IMR-90 (cell line): Measurements from ENCODE around the gene CYP2B6. TPM values are rescaled to one million over a fixed set of nuclear protein-coding genes. Genes with fewer than 3 reads are reported as not detected.

Experiments used
- ATAC-seq: fragments of 200-7000 bp; cut with Tn5 transposase; 2 replicates; pipeline ENCODE4 v1.9.1; 2020; ENCODE audit warnings: low read depth, mild to moderate bottlenecking, moderate library complexity
- BruUV-seq: library from RNA; stranded (reverse); fragments of 400-500 nt; replicated peaks from 2 replicates; lab custom pipeline; 2021; lab: Mats Ljungman, UMichigan
- CTCF ChIA-PET: fragments of 300-600 bp; formaldehyde crosslinking; extraction: SDS; loops from one replicate; lab custom pipeline; 2021; ENCODE audit warnings: antibody characterized with exemption; lab: Yijun Ruan, JAX
- POLR2A ChIA-PET: fragments of 300-600 bp; sonication (Branson Sonifier 250); formaldehyde crosslinking; loops from one replicate; lab custom pipeline; 2022; ENCODE audit warnings: antibody characterized with exemption; ENCODE audit not compliant: unreplicated experiment; lab: Charles Lee
- DNase-seq: peaks from one replicate; pipeline ENCODE4 v3.0.0; 2013
- H2AFZ ChIP-seq: replicated peaks from 2 replicates; pipeline ENCODE3; 2013; ENCODE audit warnings: low read length, mild to moderate bottlenecking; ENCODE audit not compliant: poor library complexity
- H2AK5ac ChIP-seq: 2 replicates; pipeline ENCODE4 v1.6.1; 2013; ENCODE audit warnings: low read depth, low read length, inconsistent platforms
- H2AK9ac ChIP-seq: replicated peaks from 2 replicates; pipeline ENCODE3; 2013; ENCODE audit warnings: mild to moderate bottlenecking, low read depth, low read length, moderate library complexity; ENCODE audit not compliant: poor library complexity
- H2BK120ac ChIP-seq: 2 replicates; pipeline ENCODE4 v1.6.1; 2013; ENCODE audit warnings: low read depth, low read length, inconsistent platforms
- H2BK15ac ChIP-seq: 3 replicates; pipeline ENCODE4 v1.6.1; 2013; ENCODE audit warnings: low read depth, low read length, inconsistent platforms
- H2BK20ac ChIP-seq: 2 replicates; pipeline ENCODE4 v1.6.1; 2013; ENCODE audit warnings: low read depth, mild to moderate bottlenecking, inconsistent platforms, low read length, moderate library complexity
- H2BK5ac ChIP-seq: 2 replicates; pipeline ENCODE4 v1.6.1; 2013; ENCODE audit warnings: mild to moderate bottlenecking, low read depth, low read length, inconsistent platforms; ENCODE audit not compliant: poor library complexity, severe bottlenecking
- H3K14ac ChIP-seq: replicated peaks from 2 replicates; pipeline ENCODE4 v1.6.1; 2013; ENCODE audit warnings: low read depth, low read length, inconsistent platforms
- H3K18ac ChIP-seq: 2 replicates; pipeline ENCODE4 v1.6.1; 2013; ENCODE audit warnings: low read depth, low read length, control low read depth
- H3K23ac ChIP-seq: 2 replicates; pipeline ENCODE4 v1.6.1; 2013; ENCODE audit warnings: low read depth, low read length, inconsistent platforms
- H3K27ac ChIP-seq: 2 replicates; pipeline ENCODE4 v1.5.1; 2013; ENCODE audit warnings: mild to moderate bottlenecking, control low read depth, low read length; ENCODE audit not compliant: insufficient read depth
- H3K27me3 ChIP-seq: 2 replicates; pipeline ENCODE4 v1.6.1; 2013; ENCODE audit warnings: low read length; ENCODE audit not compliant: control insufficient read depth, insufficient read depth
- H3K36me3 ChIP-seq: 2 replicates; pipeline ENCODE4 v1.6.1; 2013; ENCODE audit warnings: low read length, mixed read lengths; ENCODE audit not compliant: control insufficient read depth, insufficient read depth
- H3K4ac ChIP-seq: 2 replicates; pipeline ENCODE4 v1.6.1; 2013; ENCODE audit warnings: low read depth, low read length, inconsistent platforms
- H3K4me1 ChIP-seq: 2 replicates; pipeline ENCODE4 v1.6.1; 2013; ENCODE audit warnings: low read length, mixed read lengths; ENCODE audit not compliant: control insufficient read depth, insufficient read depth
- H3K4me2 ChIP-seq: 2 replicates; pipeline ENCODE4 v1.6.1; 2013; ENCODE audit warnings: low read depth, mild to moderate bottlenecking, control low read depth, low read length, moderate library complexity
- H3K4me3 ChIP-seq: 2 replicates; pipeline ENCODE4 v1.5.1; 2013; ENCODE audit warnings: low read depth, mild to moderate bottlenecking, control low read depth, low read length, moderate library complexity; ENCODE audit not compliant: insufficient read depth
- H3K56ac ChIP-seq: 2 replicates; pipeline ENCODE4 v1.6.1; 2013; ENCODE audit warnings: low read length, inconsistent platforms; ENCODE audit not compliant: insufficient read depth; ENCODE audit errors: extremely low read depth
- H3K79me1 ChIP-seq, 2 experiments: 2 replicates each; pipeline ENCODE4 v1.6.1; 2013; ENCODE audit warnings: low read length in 2 of 2, inconsistent platforms in 1 of 2, low read depth in 1 of 2
- H3K9ac ChIP-seq: 2 replicates; pipeline ENCODE4 v1.6.1; 2013; ENCODE audit warnings: low read depth, low read length, control low read depth
- H3K9me1 ChIP-seq: 2 replicates; pipeline ENCODE4 v1.6.1; 2013; ENCODE audit warnings: low read length, inconsistent platforms; ENCODE audit not compliant: insufficient read depth
- H3K9me3 ChIP-seq: 2 replicates; pipeline ENCODE4 v1.6.1; 2013; ENCODE audit warnings: low read length; ENCODE audit not compliant: control insufficient read depth, insufficient read depth
- H4K20me1 ChIP-seq: 2 replicates; pipeline ENCODE4 v1.6.1; 2013; ENCODE audit warnings: low read length, inconsistent platforms; ENCODE audit not compliant: insufficient read depth
- H4K5ac ChIP-seq: 2 replicates; pipeline ENCODE4 v1.6.1; 2013; ENCODE audit warnings: mild to moderate bottlenecking, low read depth, low read length, control low read depth
- H4K8ac ChIP-seq, 2 experiments: 2 replicates each; pipeline ENCODE4 v1.6.1; 2013; ENCODE audit warnings: low read depth in 2 of 2, low read length in 2 of 2, control low read depth in 1 of 2, inconsistent platforms in 1 of 2
- H4K91ac ChIP-seq: 2 replicates; pipeline ENCODE4 v1.6.1; 2013; ENCODE audit warnings: low read depth, low read length, inconsistent platforms; ENCODE audit not compliant: insufficient read depth
- BHLHE40 ChIP-seq: fragments of 150-350 bp; IDR thresholded peaks from 2 replicates; pipeline ENCODE4 v1.6.1; 2016; ENCODE audit warnings: mild to moderate bottlenecking, low read depth, low read length
- CEBPB ChIP-seq: IDR thresholded peaks from 2 replicates; pipeline ENCODE4 v1.6.1; 2012; ENCODE audit warnings: low read depth, low read length, improper control_type of control experiment
- CHD1 ChIP-seq: IDR thresholded peaks from 2 replicates; pipeline ENCODE4 v1.6.1; 2012; ENCODE audit warnings: low read depth, low read length, improper control_type of control experiment
- FOS ChIP-seq: fragments of 150-350 bp; IDR thresholded peaks from 2 replicates; pipeline ENCODE4 v1.6.1; 2016; ENCODE audit warnings: low read depth, low read length
- MAFK ChIP-seq: IDR thresholded peaks from 2 replicates; pipeline ENCODE4 v1.6.1; 2012; ENCODE audit warnings: low read depth, low read length, improper control_type of control experiment
- MAZ ChIP-seq: IDR thresholded peaks from 2 replicates; pipeline ENCODE4 v1.6.1; 2012; ENCODE audit warnings: low read depth, mild to moderate bottlenecking, low read length, improper control_type of control experiment, moderate library complexity, borderline replicate concordance
- MXI1 ChIP-seq: IDR thresholded peaks from 2 replicates; pipeline ENCODE4 v1.6.1; 2012; ENCODE audit warnings: low read depth, mild to moderate bottlenecking, low read length, moderate library complexity, borderline replicate concordance
- NFE2L2 ChIP-seq: fragments of 150-350 bp; IDR thresholded peaks from 2 replicates; pipeline ENCODE4 v1.6.1; 2016; ENCODE audit warnings: low read depth, mild to moderate bottlenecking, low read length
- POLR2A ChIP-seq: IDR thresholded peaks from 2 replicates; pipeline ENCODE4 v1.6.1; 2012; ENCODE audit warnings: mild to moderate bottlenecking, low read depth, low read length
- RCOR1 ChIP-seq: IDR thresholded peaks from 2 replicates; pipeline ENCODE4 v1.6.1; 2012; ENCODE audit warnings: mild to moderate bottlenecking, low read length, improper control_type of control experiment; ENCODE audit not compliant: insufficient replicate concordance
- RFX5 ChIP-seq: IDR thresholded peaks from 2 replicates; pipeline ENCODE4 v1.8.0; 2012; ENCODE audit warnings: low read depth, mild to moderate bottlenecking, low read length, moderate library complexity
- SMC3 ChIP-seq: fragments of 150-350 bp; IDR thresholded peaks from 2 replicates; pipeline ENCODE4 v1.6.1; 2016; ENCODE audit warnings: low read depth, mild to moderate bottlenecking, antibody characterized with exemption, low read length, moderate library complexity
- WGBS, 2 experiments: methylation state at CpG; one replicate each; pipeline versions ENCODE4 v1.1.5 to v1.1.7; 2013; ENCODE audit warnings: missing lambda C conversion rate in 2 of 2; ENCODE audit not compliant: insufficient read length in 1 of 2; ENCODE audit errors: extremely low coverage in 2 of 2; 5-methylcytosine and 5-hydroxymethylcytosine counted together
- dilution Hi-C: fragments of 300-500 bp; cut with HindIII; formaldehyde crosslinking; loops from one replicate; pipeline ENCODE4 v1.14.3; 2018; ENCODE audit warnings: low sequenced_read_pairs; ENCODE audit not compliant: unreplicated experiment
- in situ Hi-C: fragments of 300-500 bp; cut with MboI; formaldehyde crosslinking; loops from 3 replicates; pipeline ENCODE4 v1.14.3; 2019; ENCODE audit warnings: low sequenced_read_pairs, inconsistent platforms, mixed read lengths
- intact Hi-C: fragments of 100-400 bp; cut with micrococcal nuclease; formaldehyde crosslinking; loops from 2 replicates; pipeline ENCODE4 v1.10.0; 2022
- polyA plus RNA-seq, 3 experiments: library from polyadenylated mRNA; depleted of rRNA; stranded (reverse); fragments of >200 nt; gene quantifications; 2 replicates each; pipeline ENCODE4 v1.2.3, GENCODE V29; 2012; ENCODE audit warnings: low replicate concordance in 1 of 3
- total RNA-seq: library from RNA; depleted of rRNA; stranded (reverse); fragments of >200 nt; gene quantifications from 2 replicates; pipeline ENCODE4 v1.2.3, GENCODE V29; 2012
- TF ChIP-seq, protein P1 (sequence below): fragments of 150-350 bp; IDR thresholded peaks from 2 replicates; pipeline ENCODE4 v1.6.1; 2017; ENCODE audit warnings: mild to moderate bottlenecking, antibody characterized with exemption, low read length, low read depth
- TF ChIP-seq, protein P2 (sequence below): conservative IDR thresholded peaks from 2 replicates; pipeline ENCODE4 v1.5.1; 2012; ENCODE audit warnings: mild to moderate bottlenecking, low read depth, low read length, improper control_type of control experiment
- TF ChIP-seq, protein P3 (sequence below): fragments of 150-350 bp; IDR thresholded peaks from 2 replicates; pipeline ENCODE4 v1.6.1; 2016; ENCODE audit warnings: low read depth, mild to moderate bottlenecking, low read length, moderate library complexity, borderline replicate concordance

The CYP2B6 gene
- total and polyA plus RNA-seq, 2 of the 4 experiments (the other 2 are of a cell fraction) = not detected

DNA sequence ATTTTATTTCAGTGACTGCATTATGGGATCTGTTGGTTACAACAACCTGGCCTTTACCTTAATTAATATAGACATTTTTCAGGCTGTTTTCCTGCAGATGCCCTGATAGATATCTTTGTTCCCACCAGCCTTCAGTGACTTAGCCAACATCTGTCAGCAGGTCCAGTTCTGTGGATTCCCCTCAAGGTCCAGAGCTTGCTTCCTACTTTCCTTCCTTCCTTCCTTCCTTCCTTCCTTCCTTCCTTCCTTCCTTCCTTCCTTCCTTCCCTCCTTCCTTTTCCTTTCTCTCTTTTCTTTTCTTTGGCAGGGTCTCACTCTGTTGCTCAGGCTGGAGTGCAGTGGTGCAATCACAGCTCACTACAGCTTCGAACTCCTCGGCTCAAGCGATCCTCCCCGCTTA is 14.4 kb upstream of the CYP2B6 start:
- Histone ChIP-seq H4K20me1 (no peaks in the 10 kb centered on the region), H2AK5ac (no peak overlapping the region), H2BK120ac (no peak overlapping the region), H3K18ac (no peak overlapping the region), H3K4me2 (no peak overlapping the region), H3K14ac (no peak overlapping the region), H2BK20ac (no peak overlapping the region), H4K91ac (no peak overlapping the region), H3K4me3 (no peak overlapping the region), H3K9ac (no peak overlapping the region), H3K4me1 (no peaks in the 10 kb centered on the region), H2AFZ (no peak overlapping the region), H3K4ac (no peak overlapping the region), H2BK5ac (no peak overlapping the region), H2AK9ac (no peak overlapping the region), H3K9me1 (no peaks in the 10 kb centered on the region), H3K36me3 (no peaks in the 10 kb centered on the region), H3K27ac (no peak overlapping the region), H3K9me3 (no peaks in the 10 kb centered on the region), H4K5ac (no peak overlapping the region), H3K56ac (no peak overlapping the region), H4K8ac (no peak overlapping the region), H3K27me3 (no peaks in the 10 kb centered on the region; the same call in none of the 2 replicates), H3K23ac (no peak overlapping the region), H2BK15ac (no peak overlapping the region), H3K79me1 (no peaks in the 10 kb centered on the region)
- ChIA-PET POLR2A (no interaction called here), CTCF (no interaction called here)
- TF ChIP-seq BHLHE40 (no peak), POLR2A (no peak), MXI1 (no peak), NFE2L2 (no peak), CHD1 (no peak), CEBPB (no peak), FOS (no peak), RCOR1 (no peak), SMC3 (no peak), MAFK (no peak), RFX5 (no peak), MAZ (no peak)
- TF ChIP-seq, protein P1, sequence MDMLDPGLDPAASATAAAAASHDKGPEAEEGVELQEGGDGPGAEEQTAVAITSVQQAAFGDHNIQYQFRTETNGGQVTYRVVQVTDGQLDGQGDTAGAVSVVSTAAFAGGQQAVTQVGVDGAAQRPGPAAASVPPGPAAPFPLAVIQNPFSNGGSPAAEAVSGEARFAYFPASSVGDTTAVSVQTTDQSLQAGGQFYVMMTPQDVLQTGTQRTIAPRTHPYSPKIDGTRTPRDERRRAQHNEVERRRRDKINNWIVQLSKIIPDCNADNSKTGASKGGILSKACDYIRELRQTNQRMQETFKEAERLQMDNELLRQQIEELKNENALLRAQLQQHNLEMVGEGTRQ = no peak
- TF ChIP-seq, protein P2, sequence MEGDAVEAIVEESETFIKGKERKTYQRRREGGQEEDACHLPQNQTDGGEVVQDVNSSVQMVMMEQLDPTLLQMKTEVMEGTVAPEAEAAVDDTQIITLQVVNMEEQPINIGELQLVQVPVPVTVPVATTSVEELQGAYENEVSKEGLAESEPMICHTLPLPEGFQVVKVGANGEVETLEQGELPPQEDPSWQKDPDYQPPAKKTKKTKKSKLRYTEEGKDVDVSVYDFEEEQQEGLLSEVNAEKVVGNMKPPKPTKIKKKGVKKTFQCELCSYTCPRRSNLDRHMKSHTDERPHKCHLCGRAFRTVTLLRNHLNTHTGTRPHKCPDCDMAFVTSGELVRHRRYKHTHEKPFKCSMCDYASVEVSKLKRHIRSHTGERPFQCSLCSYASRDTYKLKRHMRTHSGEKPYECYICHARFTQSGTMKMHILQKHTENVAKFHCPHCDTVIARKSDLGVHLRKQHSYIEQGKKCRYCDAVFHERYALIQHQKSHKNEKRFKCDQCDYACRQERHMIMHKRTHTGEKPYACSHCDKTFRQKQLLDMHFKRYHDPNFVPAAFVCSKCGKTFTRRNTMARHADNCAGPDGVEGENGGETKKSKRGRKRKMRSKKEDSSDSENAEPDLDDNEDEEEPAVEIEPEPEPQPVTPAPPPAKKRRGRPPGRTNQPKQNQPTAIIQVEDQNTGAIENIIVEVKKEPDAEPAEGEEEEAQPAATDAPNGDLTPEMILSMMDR = no peak
- TF ChIP-seq, protein P3, sequence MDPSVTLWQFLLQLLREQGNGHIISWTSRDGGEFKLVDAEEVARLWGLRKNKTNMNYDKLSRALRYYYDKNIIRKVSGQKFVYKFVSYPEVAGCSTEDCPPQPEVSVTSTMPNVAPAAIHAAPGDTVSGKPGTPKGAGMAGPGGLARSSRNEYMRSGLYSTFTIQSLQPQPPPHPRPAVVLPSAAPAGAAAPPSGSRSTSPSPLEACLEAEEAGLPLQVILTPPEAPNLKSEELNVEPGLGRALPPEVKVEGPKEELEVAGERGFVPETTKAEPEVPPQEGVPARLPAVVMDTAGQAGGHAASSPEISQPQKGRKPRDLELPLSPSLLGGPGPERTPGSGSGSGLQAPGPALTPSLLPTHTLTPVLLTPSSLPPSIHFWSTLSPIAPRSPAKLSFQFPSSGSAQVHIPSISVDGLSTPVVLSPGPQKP = no peak
- in situ Hi-C loops (no loop called here), intact Hi-C loops (no loop called here), dilution Hi-C loops (no loop called here)
- ATAC-seq = no peak
- BruUV-seq = no TSS peak
- no peak for DNase-seq
- WGBS, 2 experiments = no CpG with 5 or more reads among the region's 4 CpGs
